SHP77 treated with DMSO at 0.1 percent for 48 hours (cell line): Measurements from ENCODE around the gene TRIM31.

Experiments
- DNase-seq: peaks from one replicate; lab custom pipeline; 2025; lab: John Stamatoyannopoulos, UW

TRIM31 gene, protein sequence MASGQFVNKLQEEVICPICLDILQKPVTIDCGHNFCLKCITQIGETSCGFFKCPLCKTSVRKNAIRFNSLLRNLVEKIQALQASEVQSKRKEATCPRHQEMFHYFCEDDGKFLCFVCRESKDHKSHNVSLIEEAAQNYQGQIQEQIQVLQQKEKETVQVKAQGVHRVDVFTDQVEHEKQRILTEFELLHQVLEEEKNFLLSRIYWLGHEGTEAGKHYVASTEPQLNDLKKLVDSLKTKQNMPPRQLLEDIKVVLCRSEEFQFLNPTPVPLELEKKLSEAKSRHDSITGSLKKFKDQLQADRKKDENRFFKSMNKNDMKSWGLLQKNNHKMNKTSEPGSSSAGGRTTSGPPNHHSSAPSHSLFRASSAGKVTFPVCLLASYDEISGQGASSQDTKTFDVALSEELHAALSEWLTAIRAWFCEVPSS

DNA sequence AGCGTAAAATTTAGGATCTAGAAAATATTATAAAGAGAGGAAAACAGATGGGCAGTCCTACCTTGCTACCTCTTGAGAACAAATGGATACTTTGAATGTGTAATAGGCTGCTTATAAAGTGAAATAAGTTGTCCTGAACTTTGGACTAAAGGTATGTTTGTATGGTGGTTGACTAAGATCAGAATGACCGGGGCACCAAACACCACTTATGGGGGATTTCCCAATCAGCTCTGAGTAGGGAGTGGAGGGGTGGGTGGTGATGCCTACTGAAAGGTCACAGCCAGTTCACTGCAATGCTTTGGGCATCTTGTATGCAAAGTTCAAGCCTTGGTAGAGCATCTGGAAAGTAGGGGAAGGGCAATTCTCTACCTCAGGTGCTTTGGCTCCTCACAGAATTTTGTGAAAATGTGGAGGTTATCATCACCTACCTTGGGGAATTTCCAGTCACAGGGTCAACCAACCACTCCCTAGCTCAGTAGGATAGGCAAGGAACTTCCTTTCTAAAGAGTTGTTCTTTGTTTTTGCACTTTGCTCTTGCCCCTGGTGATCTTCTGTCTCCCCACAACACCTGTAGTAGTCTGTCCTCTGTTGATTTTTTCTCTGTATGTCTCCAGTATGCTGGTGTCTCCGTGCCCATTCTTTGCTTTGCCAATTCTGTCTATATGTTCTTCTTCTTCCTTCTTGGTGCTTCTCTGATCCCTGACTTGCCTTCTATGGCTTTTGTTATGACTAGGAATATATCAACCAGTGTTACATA is at the start of gene TRIM31:
TRIM31 (minus strand) TSS at position 88 of the 757 bp plus-strand sequence. CDS start 285 bp downstream, outside the sequence.
- DNase-seq, result no peak

DNA sequence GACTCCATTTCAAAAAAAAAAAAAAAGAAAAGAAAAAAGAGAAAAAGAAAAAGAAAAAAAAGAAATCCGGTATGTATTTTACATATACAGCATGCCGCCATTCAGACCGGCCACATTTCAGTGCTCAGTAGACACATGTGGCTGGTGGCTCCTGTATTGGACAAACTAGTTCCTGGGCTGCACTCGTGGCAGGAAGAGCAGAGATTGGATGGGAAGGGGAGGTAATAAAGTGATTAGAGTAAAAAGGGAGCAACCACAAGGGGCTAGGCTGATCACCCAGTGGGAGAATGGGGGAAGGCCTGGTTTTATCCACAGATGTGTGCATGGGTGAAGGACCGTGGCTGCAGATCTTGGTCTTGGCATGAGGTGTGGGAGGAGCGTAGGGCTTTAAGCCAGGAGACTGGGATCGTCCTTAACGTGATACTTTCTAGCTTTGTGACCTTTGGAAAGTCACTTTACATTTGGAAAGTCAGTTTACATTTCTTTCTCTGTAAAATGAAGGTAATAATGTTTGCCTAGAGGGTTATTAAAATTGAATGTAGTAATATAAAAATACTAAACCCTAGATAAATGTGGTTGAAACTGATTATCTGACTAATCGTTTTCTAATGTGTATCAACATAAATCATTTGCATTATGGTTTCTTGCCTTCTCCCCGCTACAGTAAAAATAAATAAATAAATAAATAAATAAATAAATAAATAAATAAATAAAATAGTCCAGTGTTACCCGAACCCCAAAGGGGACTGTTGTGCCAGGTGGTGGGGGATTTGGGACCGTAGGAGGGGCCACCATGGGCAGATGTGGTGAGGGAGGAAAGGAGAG is 49.6 kb upstream of the TRIM31 start:
- DNase-seq, result no peak

DNA sequence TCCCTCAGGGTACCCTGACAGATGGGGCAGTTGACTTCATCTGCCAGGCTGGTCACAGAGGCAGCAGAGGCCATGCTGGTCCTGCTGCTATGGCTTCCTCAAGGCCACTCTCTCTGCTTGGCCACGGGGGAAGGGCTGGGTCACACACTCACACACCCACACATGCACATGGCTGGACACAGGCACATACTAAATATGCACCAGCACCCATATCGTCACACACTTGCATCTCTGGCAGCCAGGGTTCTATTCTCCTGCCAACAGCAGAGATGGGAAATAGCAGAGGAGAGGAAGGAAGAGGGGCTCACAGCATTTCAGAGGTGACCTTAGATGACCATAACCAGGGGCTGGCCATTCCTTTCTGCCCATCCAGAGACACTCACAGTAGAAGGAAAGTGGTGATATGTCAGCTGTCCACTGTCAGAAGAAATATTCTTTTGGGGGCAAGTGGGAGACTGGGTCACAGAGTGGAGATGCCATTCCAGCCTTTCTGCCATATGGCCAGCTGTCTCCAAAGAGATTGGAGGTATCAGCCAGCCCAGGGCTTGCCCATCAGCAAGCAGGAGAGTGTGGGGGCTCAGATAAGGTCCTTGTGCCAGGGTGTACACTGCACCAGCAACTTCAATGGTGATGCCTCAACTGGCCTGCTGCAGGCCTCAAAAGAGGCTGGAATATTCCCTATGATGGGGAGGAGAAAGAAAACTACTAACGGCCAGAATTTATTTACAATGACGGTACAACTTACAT is 48.1 kb upstream of the TRIM31 start, which contains the start of gene TRIM10:
TRIM10 (minus strand) TSS at position 427 of the 747 bp plus-strand sequence; CDS start at position 74, 353 bp downstream.
- no peak for DNase-seq

DNA sequence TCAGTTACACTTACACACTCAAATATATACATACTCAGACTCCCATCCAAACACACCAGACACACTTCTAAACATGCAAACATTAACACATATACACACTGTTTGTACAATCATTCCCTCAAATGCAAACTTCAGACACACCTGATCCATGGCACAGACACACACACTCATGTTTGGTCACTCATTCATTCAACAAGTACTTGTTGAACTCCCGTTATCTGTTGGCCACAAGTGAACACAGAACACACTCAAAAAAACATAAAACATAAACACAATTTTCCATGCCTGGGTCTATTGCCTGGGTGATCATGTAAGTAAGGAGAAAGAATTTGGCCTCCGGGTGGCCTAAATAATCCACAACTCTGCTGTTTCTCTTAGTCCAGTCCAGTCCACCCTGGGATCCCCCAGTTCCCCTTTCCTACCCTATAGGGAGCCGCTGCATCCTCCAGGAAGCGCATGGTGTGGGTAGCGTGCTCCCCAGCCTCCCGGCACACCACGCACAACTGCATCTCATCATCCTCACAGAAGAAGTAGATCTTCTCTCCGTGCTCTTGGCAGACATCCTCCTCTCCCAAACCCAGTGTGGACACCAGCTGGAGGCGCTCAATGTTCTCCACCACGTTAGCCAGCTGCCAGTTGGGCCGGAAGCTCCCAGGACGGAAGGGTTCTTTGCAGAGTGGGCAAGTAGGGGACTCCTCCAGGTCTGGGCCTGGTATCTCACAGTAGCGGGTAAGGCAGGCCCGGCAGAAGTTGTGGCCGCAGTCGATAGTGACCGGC is 47.3 kb upstream of the TRIM31 start:
- no peak for DNase-seq

DNA sequence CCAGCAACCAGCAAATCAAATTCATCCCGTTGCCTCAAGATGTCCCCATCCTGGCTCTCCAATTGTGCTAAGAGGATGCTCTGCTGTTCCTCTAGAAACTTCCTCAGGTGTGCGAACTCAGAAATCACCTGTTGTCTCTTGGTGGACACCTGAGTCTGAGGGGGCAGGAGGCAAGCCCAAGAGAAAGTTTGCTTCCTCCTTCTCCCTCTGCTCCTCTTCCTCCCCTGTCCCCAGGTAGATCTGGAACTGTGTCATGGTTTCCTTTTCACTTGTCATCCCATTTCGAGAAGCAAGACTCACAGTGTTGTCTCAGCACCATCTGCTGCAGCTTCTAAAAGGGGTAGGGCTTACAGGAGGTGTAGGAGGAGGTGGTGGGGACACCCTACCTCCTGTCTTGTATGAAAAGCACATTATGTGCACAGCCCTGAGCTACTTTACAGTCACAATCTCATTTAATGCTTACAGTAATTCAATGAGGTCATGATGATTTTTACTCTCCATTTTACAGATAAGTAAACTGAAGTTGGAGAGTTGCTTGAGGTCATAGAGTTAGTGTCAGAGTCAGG is 45.7 kb upstream of the TRIM31 start:
- no peak for DNase-seq

DNA sequence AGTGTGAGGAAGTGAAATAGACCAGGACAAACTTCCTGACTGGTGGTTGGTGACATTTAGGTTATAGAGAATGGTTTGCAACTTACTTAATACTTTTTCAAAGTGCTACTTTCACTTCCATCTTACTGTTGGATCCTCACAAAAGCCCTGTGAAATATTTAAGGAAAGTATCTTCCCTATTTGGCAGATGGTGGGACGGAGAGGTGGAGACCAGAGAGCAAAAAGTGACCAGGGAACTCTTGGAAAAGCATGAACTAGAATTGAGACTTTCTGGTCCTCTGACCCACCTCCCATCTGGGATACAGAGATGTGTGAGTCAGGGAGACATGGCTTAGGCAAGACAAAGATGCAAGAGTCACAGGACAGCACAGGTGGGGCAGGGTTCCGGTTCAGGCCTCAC is 45.1 kb upstream of the TRIM31 start:
- DNase-seq, result no peak

DNA sequence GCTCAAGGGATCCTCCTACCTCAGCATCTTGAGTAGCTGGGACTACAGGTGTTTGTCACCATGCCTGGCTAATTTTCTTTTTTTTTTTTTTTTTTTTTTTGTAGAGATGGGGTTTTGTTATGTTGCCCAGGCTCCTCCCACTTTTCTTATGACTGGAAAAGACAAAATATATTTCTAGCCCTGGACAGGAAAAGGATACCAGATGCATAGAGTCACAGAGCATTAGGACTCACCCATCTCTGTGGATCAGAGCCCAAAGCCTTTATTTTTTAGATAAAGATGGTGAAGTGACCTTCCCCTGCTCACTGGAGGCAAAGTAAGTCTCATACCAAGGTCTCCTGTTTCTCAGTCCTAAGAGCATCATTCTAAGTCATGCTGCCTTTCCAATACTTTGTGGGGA is 44.7 kb upstream of the TRIM31 start:
- no peak for DNase-seq

DNA sequence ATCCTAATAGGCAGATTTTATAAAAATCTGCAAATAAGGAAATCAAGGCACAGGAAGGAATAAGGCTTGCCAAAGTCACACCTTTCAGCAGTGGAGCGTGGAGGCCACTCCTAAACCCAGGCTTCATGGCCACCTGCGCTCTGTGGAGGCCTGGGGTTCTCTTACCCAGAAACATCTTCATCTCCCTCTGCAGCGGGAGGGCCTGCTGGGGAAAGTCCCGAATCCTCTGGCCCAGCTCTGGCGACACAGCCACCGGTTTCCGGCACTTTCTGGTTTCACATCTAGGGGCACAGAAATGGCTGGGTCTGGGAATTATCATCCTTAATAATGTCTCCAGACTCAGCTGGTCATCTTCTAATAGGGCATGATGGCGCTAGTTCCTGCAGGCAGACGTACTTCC is 43.9 kb upstream of the TRIM31 start:
- DNase-seq, result no peak

DNA sequence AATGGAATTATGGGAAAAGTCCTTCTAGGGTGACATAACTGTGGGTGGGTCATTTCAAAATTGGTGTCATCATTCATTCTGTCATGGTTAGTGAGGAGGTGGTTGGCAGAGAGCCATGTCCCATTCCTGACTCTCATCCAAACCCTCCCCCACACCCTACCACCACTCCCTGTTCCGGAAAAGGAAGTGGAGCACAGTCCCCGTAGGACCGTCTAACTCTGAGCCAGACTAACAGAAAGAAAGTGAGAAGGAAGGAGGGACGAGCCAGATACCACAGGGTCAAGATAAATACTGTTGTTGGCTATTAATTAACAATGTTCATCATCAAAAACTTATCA is 43.3 kb upstream of the TRIM31 start:
- no peak for DNase-seq

DNA sequence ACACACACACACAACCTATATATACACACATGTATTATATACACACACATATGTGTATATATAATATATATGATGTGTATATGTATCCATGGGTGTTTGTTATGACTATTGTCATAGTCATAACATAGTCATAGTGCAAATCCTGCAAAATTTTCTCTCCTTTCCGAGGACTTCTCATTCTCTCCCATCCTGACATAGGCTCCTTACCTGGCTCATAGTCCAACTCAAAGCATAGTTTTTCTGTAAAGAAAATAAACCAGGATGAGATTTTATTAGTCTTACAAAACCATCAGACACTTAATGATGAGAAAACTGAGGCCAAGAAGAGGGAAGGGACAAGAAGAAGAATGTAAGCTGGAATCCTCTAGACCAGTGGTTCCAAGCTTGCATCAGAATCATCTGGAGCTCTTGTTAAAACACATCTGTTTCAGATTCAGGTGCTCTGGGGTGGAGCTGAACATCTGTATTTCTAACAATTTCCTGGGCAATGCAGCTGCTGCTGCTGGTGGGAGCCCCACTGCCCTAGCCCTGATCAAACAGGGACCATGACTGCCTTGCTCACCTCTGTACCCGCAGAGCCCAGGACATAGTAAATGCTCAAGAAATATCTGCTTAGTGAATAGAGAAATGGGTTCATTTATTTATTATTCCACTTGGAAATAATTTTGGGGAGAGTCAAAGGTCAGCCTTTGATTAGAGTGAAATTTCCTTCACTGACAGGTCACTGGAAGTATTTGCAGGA is 42.8 kb upstream of the TRIM31 start:
- DNase-seq, result no peak

DNA sequence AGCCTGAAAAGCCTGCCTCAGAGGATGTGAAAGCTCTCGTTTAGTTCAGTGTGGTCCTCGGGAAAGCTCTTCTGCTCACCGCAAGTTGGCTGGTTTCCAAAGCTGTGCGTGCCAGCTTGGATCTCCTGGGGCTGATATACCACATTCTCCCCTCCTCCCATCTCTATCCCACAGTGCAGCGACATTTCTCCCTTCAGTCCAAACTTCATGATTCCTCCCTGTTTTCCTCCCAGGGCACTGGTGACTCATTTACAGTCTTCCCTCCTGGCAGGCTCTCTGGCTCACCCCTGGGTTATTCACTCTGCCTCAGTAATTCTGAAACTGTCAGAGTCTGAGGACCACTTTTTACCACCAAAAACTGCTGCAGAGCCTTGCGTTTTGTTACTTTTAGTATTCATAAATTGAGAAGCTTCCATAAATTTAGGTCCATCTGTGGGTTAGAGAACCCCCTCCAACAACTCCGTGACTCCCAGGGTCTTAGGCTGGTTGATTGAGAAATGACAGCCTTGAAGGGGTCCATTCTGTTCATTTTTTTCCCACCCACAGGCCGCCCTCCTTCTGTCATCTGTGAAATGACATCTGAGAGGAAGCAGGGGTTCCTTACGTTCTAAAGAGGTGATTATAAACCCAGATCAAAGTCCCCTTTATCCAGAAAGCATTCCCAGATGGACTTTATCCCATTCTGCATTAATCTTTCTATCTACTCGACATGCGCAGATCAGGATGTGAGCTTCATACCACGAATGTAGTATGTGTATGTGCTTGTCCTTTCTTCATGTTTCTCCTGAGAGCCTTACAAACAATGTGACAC is 42.0 kb upstream of the TRIM31 start:
- no peak for DNase-seq

DNA sequence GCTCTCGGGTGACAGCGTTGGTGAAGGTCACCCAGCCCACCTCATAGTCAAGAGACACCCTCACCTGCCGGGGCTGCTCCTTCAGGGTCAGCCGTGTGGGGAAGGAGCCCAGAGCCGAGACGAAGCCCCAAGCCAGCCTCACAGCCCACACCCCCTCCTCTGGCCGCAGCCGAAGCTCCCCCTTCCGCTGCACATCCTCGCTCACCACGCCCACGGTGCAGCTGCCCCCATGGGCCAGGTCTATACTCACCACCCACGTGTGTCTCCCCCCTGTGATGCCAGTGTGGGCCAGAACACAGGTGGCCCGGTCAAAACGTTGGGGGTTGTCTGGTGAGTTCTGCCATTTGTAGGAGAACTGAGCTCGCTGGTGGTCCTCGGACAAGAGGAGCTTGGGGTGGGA is 41.2 kb upstream of the TRIM31 start:
- DNase-seq, result no peak

DNA sequence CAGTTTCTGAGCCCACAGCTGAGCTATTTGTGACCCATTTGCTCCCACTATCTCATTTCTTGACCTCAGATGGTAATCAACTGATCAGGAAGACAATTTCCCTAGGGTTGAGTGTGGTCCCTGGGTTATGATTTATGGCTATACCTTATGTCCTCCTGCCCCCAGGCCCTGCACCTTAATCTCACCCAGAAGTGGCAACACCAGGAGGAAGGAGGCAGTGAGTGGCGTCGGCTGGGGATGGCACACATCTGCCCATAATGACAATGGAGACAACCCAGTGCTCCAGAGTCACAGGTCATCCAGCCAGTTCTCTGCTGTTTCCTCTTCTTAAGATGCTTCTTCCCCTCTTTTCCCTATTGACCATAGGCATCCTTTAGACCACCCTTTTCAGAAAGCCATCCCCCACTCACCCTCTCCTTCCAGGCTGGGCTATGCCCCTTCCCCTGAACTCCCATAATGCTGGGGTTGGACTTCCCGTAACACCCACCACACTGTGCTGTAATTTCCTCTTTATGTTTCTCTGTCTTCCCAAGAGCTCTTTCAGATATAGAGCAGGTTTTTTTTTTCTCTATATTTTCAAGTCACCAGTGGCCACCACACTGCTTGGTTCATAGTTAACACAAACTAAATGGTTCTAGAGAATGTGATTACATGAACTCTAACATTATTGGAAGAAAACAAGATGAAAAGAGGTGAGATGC is 40.2 kb upstream of the TRIM31 start:
- no peak for DNase-seq

DNA sequence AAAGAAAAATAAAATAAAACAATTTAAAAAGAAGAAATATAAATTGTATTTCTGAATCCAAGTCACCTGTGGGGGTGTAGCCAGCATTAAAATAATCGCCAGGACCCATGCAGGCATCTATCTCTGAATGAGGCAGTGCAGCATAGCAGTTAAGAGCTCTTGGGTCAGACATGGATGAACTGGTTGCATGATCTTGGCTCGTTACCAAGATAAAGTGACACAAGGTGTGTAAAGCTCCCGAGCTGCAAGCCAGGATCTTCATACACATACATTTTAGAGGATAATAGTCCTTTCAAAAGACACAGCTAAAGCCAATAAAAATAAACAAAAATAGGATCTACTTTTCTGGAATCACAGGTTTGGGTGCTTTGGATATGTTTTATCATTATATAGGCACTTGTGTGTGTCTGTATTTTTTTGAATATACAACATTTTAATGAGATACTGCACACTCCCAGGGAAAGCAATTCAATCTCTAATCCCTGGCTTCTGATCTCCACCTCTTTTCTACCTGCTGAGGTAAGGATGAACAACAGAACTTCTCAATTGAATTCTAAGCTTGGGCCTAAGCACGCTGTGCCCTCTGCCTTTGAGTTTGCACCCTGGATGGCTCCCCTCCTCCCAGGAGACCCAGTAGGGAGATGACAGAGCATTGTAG is 39.3 kb upstream of the TRIM31 start:
- no peak for DNase-seq

DNA sequence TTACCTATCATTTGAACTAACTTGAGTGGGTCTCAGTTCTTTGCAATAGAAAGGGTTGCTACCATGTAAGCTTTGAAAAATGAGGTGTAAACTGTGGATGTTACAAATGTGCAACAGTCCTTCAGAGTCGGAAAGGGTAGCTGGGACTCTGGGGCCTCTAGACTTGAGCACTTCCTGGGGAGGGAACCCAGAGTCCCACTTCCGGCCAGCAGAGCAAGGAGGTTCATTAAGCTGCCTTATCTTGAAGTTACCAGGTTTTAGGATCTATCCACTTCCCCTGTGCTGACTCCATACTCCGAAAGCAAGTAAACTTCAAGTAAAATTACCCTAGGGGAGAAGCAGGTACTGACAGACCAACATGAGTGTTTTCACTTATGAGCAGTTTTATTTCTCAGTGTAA is 38.7 kb upstream of the TRIM31 start:
- DNase-seq, result no peak

DNA sequence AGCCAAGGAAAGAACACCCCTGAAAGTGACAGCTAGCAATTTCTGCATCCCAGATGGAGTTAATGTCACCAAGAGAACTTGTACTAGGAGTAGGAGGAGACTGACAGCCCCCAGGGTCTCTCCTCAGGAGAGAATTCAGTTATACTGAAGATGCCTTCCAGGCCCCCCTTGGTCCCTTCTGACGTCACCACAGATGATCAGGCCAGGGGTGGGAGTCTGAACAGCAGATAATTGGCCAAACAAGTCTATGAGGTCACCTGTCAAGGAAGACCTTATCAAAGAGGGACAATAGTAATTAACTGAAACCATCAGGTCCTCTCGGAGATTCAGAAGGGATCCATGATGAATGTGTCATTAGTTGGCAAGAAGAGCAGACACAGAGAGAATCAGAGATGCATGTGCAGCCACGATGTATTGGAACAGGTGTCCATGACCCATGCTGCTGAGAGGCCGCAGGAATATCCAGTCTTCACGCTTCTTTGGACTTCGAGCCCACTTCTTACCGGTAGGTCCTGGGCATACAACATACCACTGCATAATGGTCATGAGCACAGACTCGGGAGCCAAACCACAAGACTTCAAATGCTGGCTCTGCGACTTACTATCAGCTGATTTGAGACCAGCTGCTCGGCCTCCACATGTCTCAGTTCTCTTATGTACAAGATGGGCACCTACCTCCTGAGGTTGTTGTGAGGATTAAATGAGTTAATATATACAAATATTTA is 37.9 kb upstream of the TRIM31 start:
- DNase-seq, result no peak

DNA sequence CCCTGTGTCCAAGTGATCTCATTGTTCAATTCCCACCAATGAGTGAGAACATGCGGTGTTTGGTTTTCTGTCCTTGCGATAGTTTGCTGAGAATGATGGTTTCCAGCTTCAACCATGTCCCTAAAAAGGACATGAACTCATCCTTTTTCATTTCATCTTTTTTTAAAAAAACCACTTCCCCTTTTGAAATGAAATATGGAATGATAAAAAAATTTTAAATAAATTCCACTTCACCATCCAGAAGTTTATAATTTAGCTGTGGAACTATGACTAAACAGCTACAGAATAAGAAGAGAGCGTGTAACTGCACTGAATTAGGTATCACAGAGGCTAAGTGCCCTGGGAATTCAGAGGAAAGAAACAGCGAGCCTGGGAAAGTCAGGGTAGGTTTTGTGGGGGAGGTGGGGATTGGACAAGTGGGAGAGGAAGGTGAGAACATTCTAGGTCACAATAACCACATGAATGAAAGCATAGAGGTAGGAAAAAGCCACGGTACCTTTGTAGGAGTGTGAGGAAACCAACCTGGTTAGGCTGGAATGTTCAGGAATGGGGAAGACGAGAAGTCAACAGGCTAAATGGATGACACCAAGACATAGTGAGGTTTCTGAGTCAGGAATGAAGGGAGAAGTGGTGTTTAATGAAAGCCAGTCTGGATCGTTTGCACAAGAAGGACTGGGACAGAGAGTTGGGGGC is 37.1 kb upstream of the TRIM31 start:
- DNase-seq, result no peak
